ENCODE data around the gene GAS2L2. TPM values are rescaled to one million over a fixed set of nuclear protein-coding genes. Genes with fewer than 3 reads are reported as not detected.
"Not testable (repeated sequence)": the region's sequence is repeated elsewhere in the genome, so short reads cannot be mapped to it uniquely, and the experiment has no call there.

GAS2L2 gene
- polyA plus RNA-seq, 5 donors = 0.17 to 2.4 (median 1.1) TPM

DNA sequence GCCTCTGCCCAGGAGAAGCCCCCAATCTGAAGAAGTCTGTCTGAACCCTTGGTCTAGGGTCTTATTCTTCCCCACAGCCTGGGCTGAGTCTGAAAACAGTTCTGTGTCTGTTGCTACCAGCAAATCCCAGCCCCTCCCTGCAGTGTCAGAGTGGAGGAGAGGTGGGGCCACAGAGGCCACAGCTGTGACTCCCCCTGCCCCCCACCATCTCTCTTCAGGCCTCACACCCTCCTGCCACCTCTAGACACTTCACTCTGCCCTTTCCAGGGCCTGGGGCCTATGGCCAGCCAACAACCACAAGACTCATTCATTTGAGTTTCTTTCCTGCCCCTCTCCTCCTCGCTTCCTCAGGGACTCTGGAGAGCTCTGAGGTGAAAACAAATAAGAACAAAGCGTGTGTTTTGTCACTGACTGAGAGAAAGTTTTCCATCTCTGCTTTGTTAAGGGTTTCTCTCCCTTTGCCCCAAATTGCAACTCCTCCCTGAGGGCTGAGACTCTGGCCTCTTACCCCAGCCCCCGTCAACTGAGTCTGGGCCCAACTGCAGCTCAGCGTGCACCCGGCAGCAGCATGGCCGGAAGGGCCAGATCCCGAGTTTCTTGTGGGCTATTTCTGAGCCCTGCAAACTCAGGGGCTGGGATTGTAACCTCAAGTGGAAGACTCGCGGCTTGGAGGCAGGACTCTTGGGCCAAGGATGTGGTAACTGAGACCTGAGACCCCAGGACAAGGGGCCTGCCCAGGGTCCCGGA is 20.8 kb upstream of the GAS2L2 start:
- DNase-seq = no peak

DNA sequence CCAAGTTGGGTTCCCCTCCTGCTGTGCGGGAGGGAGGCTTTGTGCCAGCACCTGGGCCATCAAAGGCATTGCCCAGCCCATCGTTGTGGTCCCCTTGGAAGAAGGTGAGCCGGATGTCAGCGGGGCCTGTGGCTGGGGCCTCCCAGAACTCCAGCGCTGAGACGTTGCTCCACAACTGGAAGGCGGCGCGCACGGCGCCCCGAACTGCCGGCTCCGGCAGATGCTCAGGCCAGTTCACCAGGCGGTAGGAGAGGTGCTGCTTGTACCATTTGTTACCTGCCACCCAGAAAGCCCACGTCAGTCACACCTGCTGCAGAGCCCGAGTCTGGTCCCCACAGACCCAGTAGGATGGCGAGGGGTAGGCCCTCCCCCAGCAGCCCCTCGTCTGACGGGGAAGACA is 20.1 kb upstream of the GAS2L2 start:
- no peak for DNase-seq

DNA sequence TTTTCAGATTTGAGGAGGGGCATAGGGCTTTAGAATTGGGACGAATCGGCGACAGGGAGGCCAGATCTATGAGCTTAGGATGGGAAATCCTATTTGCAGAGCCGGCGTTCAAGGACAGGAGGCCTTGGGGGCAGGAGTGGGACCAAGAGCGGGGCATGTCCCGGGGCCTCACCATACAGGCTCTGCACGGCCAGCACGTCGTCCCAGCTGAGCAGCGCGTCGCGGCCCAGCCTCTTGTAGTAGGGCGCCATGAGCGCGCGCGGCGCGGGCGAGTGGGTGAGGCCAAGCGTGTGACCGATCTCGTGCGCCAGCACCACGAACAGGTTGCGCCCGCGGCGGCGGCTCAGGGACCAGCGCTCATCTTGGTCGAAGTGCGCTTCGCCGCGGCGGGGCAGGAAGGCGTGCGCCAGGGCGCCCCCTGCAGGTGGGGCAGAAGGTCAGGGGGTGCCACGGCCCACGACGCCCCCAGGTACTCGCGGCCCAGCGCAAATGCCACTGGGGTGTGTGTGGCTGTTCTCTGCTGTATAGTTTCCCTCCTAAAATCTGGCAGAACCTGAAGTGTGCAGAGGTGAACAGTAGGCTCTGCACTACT is 17.0 kb upstream of the GAS2L2 start:
- no peak for DNase-seq

DNA sequence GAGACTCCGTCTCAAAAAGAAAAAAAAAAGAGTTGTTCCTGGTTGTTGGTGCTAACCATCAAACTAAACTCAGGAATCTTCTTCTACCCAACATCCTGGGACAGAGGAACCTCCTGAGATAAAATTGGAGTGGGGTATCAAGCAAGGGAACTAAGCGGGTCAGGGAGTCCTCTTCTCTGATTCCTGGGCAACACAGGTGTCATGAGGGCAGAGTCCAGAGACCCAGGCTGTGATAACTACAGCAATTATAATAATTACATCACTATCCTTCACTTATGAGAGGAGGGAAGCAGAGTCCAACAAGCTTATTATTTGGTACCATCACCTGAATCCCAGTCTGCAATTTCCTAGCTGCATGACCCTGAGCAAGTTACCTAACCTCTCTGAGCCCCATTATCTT is 15.8 kb upstream of the GAS2L2 start:
- DNase-seq = no peak

DNA sequence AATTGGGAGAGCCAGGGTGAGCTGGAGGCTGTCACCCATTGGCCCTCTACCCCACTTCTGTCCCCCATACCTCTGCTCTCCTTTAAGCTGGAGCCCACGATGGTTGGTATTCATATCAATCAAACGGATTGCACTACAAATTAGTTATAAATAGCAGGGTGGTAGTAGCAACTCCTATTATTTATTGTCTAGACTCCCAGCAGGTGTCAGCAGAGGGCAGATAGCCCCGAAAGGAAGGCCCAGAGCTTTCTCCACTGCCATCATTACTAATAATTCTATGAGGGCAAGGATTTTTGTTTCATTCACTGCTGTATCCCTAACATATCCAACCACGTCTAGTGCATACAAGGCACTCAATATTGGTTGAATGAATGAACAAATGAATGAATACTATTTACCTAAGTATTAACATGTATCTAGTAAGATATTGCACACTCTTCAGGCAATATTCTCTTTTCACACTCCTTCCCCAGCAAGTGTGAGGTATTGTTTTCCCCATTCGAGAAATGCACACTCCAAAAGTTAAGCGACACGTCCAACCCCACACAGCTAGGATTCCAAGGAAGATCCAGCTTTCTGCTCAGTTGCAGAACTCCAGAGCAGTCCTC is 14.0 kb upstream of the GAS2L2 start:
- DNase-seq = no peak

DNA sequence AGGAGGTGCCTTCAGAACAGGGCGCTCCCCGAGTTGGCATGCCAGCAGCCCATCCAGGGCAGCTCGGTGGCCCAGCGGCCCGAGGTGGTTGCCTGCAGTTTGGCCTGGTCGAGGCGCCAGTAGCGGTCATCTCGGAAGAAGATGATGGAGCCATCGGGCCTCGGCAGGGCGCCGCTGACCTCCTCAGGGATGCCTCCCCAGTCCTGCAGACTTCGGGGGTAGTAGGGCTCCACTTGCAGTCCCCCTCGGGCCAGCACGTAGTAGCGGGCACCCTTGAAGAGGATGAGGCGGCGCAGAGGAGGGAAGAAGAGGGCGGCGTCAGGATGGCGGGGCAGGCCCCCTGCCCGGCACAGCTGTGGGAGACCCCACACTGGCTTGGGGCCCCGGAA is 13.4 kb upstream of the GAS2L2 start:
- no peak for DNase-seq

DNA sequence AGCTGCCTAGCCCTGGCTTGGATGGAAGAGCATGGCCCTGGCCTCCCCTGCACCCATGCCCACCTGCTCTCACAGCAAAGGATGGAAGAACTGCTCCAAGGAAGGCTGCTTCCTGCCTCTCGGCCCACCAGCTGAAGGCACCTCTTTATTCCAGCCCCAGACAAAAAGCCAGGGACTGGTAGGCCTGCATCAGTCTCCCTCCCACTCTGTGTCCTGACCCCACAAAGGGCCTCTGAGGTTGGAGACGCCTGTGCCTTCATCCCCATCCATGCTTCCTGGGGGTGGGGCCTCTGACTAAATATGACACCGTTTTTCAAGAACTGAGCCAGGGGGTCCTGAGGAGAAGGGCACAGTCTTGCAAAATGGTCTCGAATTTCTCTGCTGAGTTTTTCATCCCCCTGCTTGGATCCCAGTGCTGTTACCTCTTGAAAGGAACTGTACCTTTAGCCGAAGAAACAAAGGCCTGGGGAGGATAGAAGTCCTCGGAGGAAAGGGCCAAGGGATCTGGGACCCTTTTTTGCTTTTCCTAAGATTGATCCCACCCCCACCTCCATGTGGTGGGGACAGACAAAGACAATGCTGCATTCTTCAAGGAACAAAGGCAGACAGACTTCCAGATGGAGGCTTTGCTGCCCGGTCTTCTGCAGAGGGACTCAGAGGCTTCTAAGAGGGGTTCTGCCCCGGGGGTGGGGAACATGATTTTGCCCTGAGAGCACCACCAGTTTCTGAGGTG is 12.9 kb upstream of the GAS2L2 start:
- no peak for DNase-seq

DNA sequence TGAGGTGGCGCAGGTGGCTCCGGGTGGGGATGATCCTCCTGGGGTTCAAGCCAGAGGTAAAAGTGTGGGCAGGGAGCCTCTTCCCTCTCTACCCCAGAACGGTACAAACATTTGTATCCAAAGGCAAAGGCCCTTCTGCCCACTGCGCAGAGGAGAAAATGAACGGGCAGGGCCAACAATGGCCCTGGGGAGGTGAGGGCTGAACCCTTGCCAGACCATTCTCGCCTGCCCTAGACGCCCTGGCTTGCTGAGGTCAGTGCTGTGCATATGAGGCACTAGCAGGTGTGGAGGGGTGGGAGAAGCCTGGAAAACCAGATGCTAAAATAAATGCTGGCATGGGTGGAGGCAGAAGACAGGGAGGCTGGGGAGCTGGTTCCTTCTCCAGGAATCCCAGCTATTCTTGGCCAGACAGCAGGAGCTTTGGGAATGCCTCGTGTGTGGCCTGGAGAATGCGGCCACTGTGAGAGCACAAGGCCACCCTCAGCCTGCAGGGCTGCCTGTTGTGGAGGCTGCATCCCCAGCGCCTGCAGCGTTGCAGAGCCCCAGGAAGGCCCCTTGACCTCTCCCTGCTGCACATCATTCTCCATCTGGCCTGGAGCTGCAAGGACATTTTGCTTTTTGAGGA is 12.2 kb upstream of the GAS2L2 start:
- DNase-seq = no peak

DNA sequence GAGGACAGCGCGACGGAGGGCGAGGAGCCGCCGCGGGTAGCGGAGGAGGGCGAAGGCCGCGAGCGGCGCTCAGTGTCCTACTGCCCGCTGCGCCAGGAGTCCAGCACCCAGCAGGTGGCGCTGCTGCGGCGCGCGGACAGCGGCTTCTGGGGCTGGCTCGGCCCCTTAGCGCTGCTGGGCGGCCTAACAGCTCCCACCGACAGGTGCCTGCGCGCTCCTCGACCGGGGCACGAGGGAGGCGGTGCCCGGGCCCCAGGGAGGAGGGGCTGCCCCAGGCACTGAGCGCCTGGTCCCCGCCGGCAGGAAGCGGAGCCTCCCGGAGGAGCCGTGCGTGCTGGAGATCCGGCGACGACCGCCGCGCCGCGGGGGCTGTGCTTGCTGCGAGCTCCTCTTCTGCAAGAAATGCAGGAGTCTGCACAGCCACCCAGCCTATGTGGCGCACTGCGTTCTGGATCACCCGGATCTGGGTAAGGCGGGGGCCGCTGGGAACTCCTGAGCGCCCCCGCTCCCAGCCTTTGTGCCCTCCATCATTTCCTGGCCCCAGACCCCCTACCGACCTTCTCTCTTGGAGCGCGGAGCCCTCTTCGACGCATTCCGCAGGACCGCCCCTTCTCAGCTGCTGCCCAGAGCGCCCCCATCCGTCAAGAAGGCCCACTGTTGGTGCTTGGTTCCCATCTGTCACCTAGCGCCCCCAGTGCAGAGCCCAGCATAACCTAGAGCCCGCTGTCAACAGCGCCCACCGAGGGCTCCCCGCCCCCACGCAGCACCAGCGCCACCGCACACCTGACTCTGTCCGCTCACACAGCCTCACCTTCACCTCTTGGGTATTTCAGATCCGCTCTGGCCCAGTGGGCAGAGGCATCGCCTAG is 11.3 kb upstream of the GAS2L2 start:
- peak; percentile 86 to 89 for DNase-seq

DNA sequence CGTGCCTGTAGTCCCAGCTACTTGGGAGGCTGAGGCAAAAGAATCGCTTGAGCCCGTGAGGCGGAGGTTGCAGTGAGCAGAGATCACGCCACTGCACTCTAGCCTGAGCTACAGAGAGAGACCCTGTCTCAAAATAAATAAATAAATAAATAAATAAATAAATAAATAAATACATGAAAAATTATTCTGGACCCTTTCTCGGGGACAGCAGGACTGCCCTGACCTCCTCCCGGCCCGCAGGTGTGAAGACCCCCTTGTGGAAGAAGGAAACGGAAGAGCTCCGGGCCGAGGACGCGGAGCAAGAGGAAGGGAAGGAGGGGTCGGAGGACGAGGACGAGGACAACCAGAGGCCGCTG is 10.7 kb upstream of the GAS2L2 start:
- no peak for DNase-seq

DNA sequence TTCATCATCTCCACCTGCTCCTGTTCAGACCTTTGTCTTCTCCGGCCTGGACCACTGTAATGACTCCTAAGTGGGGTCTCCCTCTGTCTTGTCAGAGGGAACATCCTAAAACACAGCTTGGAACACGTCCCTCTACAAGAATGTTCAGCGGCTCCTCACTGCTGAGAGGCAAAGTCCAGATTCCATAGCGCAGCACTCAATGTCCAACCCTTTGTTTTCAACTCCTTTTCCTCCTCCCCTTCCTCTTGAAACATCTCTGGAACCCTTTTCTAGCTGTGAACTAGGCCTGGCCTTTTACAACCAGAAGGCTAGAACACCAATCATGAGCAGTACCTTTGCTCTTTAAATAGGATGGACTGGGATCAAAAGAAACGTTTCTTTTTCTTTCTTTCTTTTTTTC is 8.6 kb upstream of the GAS2L2 start:
- DNase-seq = no peak

DNA sequence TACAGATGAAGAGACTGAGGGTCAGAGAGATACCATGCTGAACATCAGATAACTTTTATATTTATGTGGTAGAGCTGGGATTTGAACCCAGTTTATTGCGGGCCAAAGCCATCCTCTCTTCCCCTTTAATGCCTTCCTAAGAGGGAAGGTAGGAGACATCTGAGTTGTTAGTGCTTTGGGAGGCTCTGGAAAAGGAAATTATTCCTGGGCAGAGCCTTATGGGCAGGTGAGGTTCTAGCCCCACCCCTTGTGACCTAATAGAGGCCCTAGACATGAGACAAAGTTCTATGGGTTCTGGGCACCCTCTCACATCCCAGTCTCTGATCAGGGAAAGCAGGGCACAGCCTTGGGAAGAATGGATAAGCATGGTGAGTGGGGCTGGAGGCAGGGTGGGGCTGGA is 7.5 kb upstream of the GAS2L2 start, which contains the start of gene C17orf50:
TSS of gene C17orf50 (plus strand) at position 301 of the 400 bp plus-strand sequence. CDS start at position 356, 55 bp downstream.
- DNase-seq = no peak

DNA sequence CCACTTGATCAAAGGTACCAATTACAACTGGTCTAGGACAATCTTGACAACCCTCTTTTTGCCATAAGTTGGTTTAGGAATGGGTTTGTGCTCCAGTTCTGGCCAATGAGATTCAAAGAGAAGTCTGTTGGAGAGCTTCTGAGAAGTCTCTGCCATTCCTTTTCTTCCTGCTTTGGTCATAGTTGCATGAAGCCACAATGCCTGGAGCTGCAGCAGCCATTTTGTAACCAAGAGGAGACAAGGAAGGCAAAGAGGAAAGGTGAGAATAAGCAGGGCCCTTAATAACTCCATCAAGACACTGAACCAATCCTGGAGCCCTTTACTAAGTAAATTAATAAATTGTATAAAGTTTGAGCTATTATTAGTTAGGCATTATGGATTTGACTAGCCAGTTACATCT is 4.2 kb upstream of the GAS2L2 start:
- no peak for DNase-seq

DNA sequence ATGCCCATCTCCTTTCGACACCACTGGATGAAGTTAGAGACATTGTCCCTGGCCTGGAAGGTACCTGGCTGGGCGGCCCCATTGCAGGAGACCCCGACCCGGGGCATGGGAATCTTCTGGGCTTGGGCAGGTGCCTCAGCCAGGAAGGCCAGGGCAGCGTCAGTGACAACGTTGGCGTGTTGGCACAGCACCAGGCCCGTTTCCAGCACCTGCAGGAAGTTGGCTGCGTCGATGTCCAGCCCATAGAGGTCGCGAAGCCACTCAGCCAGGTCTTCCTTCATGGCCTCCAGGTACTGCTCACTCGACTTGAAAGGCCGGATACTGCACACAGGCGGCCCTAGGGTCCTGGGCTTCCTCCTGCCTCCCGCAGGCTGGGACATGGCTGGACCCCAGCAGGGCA is 568 bp downstream of the GAS2L2 start:
- no peak for DNase-seq

DNA sequence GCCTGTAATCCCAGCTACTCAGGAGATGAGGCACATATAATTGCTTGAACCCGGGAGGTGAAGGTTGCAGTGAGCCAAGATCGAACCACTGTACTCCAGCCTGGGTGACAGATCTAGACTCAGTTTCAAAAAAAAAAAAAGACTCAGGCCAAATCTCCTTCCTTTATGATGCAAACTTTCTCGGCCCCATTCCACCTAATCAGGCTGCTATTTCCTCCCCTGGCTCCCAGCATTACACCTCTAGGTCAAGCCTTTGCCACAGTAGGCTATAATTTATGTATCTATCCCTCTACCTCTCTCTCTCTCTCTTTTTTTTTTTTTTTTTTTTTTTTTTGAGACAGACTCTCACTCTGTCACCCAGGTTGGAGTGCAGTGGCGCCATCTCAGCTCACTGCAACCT is 1.5 kb downstream of the GAS2L2 start:
- DNase-seq = not testable (repeated sequence)

DNA sequence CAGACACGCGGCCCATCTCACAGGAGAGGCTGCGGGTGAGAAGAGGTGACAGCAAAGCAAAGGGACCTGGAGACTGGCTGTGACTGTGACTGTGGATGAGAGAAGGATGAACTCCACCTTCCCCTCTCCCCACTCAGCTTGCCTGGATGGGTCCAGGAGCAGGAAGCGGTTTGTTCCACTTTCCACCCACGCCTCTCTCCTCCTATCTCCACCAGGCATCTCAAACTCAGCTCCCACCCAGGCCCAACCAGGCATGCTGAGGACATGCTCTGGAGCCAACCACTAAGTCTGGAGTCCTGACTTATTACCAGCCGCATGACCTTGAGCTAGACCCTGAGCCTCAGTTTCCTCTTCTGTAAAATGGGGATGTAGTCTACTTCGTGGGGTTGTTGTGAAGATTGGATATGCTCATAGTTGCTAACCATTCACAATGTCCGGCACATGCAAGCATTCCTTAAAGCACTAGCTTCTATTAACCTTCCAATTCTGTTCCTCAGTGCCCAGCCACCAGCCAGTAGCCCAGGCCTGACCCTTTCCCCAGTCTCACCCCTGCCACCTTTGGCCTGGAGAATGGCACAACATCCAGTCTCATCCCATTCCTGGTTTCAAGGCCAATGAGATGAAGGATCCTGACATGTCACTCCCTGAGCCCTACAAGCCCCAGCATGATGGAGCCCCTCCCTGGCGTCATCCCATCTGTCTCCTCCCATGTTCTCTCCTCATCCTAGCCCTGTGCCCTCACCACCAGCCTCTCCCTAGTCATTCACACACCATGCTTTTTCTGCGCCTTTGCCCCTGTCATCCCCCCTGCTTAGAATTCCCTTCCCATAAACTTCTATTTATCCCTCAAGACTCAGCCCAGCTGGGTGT is 2.3 kb downstream of the GAS2L2 start:
- no peak for DNase-seq

DNA sequence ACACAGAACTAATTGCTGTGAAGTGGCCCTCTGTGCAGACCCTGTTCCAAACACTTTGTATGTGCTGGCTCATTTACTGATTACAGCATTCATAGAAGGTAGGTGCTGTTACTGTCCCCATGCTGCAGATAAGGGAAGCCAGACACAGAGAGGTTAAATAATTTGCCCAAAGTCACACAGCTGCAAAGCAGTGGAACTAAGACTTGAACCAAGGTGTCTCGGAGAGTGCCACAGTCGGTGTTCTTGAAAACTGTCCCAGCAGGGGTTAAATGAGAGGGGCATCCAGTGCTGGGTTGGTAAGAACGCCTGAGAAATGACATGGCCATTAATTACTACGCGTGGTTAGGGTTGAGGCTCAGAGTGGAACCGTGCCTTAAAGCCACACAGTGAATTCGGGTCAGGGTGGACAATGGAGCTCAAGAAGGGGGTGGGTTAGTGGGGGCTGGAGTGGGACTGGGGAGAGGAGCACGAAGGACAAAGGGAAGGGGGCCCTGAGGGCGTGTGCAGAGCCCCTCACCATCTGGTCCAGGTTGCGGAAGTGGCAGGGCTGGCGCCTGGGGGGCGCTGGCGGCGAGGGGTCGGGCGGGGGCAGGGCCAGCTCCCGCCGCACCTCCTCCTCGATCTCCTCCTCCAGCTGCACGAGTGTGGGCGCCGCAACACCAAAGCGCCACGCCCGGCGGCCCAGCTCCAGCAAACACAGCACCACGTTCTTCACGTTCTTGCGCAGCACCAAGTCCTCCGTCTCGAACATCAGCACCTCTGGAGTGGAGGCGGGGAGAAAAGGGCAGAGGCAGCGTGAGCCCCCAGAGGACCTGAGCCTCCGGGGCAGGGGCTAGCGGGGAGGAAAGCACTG is 3.3 kb downstream of the GAS2L2 start:
- DNase-seq = no peak

DNA sequence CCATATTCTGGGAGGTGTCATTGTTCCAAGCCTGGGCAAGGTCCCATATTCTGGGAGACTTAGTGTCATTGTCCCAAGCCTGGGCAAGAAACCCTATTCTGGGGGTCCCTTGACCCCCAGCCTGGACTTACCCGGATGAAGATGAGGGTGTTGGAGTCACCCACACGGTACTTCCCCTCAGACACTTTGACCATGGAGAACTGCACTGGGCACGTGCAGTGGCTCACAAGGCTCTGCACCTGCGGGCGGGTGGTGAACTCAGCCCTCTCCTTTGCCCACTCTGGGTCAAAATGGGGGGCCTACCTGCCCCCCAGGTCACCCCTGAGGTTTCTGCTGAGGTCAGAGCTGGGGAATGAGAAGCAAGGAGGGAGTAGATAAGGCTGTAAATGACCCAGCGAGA is 4.1 kb downstream of the GAS2L2 start:
- no peak for DNase-seq

DNA sequence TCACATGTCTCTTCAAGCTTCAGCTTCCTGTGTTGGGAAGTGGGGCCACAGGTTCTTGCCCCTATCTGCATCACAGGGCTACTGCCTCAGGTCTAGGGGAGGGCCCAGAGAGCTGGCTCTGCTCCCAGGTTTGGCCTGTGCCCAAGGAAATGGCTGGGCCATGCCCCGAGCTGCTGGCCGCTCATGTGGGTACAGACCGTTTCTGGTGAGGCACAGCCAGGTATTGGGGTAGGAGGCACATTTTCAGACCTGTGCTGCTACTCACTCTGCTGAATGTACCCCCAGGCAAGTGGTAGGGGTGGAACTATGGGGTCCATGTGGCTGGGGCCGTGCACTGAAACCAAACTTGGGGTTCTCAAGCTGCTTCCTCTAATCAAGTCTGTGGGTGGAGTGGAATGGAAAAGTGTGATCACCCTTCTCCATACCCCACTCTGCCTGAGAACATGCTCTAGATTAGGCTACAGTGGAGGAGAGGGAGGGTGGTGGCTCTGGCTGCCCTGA is 4.6 kb downstream of the GAS2L2 start:
- DNase-seq = no peak
